GM18520 (cell line): ENCODE data around the gene KCNMA1.

ENCODE experiments used
- ATAC-seq: cut with Tn5 transposase; IDR thresholded peaks from one replicate; pipeline ENCODE4 v1.9.1; 2021; ENCODE audit not compliant: unreplicated experiment

The KCNMA1 gene

GRCh38 chr10:77459905-77460304, 177.7 kb downstream of the KCNMA1 start:
- no peak for ATAC-seq

DNA sequence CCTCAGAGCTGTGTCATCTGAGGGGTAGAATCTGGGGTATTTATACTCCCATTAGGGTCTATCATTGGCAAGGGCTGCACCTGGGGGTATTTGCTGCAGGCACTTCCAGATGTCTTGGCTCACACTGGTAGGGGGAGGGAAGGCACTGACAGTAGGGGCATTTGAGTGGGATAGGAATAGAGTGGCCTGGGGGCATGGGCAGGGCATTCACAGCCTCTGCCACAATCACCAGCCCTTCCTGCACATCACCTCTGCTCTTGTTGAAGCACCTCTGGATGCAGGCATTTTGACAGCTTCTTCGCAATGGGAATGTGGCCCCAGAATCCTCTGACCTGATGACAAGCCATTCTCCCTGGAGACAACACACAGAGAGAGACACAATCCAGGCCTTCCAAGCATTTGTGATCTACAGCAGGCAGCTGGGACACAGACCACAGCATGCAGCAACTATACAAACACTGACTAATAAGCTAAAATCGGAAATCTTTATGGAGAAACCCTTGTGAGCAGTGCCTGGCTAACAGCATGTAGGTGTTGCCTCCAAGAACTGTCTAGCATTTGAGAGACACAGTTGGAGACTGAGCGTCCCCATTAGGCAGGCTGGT, 178.5 kb downstream of the KCNMA1 start:
- no peak for ATAC-seq

- ATAC-seq, result no peak
Observed at GRCh38 chr10:77457721-77458120, 179.9 kb downstream of the KCNMA1 start.

DNA sequence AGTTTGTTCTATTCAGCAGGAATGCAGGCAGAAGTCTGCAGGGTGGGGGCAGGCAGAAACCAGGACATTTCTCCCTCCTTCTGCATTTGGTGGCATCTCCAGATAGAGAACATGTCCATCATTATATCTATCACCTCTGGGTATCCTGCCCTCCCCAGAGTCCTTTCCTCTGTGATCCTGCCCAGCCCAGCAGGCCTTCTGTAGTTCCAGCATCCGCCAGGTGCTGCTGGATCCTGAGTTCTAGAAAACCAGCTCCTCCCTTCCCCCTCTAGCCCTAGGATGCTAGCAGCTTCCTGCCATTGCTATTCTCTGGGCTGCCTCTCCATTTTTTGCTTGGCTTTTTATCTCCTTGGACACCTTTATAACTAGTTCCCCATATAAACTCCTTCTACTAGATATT, 180.3 kb downstream of the KCNMA1 start:
- ATAC-seq, result no peak

- no peak for ATAC-seq
Observed at GRCh38 chr10:77456414-77456813, 181.2 kb downstream of the KCNMA1 start.

DNA sequence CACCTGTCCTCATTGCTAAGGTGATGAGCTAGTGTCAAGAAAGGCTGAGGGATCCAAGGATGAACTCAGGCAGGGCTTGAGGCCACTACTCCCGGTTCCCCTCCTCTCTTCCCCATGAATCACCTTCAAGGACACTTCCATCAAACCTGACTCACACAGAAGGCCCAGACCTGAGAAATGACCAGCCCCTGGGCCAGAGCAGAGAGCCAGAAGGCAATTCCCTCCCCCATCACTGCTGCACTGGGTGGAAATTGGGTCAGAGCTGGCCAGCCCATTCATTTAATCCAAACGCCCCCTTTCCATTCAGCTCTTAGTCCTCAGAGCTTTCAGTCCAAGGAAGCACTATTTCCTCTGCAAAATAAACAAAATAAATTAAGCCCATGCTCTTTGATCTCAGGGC, 182.0 kb downstream of the KCNMA1 start:
- no peak for ATAC-seq

GRCh38 chr10:77452952-77453564, 184.6 kb downstream of the KCNMA1 start:
- ATAC-seq, result no peak

- no peak for ATAC-seq
Observed at GRCh38 chr10:77451886-77452285, 185.7 kb downstream of the KCNMA1 start.

DNA sequence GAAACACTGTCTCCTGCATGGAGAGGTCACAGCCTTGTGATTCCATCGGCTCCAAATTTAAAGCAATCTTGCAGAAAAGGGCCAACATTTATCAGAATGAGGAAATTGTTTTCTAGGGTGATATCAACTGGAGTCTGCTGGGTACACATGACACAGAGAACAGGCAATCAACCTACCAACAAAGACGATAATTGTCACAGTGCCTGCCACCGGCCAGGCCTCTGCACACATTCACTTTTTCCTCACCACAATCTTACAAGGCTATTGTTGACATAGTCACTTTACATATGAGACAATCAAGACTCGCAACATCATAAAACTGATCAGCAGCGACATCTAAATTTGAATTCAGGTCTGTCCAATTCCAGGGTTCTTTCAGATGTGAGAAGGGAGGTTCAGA, 189.4 kb downstream of the KCNMA1 start:
- ATAC-seq, result no peak

- ATAC-seq, result no peak
Observed at GRCh38 chr10:77446700-77447099, 190.9 kb downstream of the KCNMA1 start.

DNA sequence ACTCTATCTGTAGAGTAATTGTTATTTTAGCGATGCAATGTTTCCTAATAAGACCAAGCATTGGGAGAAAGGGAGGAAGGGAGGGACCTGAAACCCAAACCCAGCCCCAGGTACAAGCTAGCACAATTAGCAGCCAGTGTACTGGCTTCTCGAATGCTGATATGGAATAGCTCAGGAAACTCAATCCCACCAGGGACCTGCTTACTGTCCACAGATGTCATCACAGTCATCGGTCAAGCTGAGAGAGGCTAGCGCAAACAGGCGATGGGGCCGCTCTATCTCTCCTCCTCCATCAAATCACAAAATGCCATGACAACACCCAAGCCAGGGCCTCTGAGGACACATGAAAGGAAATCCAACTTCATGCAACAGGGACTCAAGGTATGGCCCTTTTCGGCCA, 192.1 kb downstream of the KCNMA1 start:
- no peak for ATAC-seq

GRCh38 chr10:77444041-77444440, 193.6 kb downstream of the KCNMA1 start:
- ATAC-seq, result no peak

DNA sequence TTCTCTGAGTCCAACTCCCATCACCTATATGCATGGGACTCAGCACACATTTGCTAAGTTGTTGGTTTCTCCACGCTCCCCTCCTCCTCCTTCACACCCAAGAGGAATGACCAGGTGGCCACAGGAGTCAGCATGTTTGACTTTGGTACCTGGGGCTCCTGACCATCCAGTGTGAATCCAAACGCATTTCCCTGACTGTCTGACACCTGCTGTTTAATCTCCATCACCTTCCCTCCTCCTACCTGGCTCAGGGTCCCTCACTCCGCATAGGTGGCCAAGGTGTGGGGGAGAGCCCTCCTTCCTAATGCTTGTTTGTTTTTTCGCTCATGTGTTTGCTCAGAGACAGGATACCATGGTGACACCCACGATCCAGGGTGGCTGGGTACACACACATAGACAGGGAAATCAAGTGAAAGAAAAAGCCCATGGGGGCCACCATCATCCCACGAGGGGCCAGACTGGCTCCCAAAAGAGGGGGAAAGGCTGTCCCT, 194.9 kb downstream of the KCNMA1 start:
- ATAC-seq, result no peak

- no peak for ATAC-seq
Observed at GRCh38 chr10:77441353-77442166, 196.0 kb downstream of the KCNMA1 start.

DNA sequence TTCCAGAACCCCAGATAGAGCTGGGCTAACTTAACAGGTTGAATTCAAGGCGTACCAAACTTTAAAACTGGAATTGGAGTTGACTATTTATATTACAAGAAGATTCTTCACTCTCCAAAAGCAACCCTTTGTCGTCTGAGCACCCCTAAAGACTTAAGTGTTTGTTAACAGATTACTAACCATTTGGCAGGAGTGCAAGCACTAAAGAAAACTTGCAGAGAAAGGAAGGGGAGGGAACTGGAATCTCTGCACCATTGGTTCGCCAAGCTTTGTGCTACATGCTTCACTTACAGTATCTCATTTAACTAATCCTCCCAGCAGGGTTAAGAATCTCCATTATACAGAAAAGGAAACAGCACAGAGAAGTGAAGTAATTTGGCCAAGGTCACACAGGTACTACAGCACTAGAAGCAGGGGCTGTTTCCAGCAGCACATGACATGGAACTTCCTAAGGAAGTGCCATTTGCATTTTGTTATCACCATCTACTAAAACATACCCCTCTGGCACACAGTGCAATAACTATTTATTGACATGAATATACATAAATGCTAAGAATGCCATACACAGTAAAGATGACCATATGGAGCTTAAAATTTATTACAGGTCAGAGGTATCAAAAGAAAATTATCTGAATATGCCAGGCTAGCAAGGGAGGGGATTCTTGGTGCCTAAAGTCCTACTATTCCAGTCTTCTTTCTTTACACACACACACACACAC, 201.2 kb downstream of the KCNMA1 start:
- ATAC-seq, result no peak

DNA sequence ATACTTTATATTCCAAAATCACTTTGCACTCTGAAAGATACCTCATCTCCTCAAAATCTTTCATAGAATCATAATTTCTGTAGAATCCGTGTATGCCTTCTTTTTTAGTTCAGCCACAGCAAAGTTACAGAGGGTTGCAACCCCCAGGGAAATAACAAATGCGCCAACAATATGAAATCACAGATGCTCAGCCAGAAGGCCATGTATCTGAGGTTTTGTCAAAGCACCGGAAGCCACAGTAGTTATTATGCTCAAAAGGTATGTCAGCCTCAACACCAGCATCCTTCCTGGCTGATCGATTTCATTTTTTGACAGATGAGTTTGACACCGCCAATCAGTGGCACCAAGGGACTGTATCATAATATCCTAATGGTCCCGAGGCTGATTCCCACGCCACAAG, 204.1 kb downstream of the KCNMA1 start:
- no peak for ATAC-seq

DNA sequence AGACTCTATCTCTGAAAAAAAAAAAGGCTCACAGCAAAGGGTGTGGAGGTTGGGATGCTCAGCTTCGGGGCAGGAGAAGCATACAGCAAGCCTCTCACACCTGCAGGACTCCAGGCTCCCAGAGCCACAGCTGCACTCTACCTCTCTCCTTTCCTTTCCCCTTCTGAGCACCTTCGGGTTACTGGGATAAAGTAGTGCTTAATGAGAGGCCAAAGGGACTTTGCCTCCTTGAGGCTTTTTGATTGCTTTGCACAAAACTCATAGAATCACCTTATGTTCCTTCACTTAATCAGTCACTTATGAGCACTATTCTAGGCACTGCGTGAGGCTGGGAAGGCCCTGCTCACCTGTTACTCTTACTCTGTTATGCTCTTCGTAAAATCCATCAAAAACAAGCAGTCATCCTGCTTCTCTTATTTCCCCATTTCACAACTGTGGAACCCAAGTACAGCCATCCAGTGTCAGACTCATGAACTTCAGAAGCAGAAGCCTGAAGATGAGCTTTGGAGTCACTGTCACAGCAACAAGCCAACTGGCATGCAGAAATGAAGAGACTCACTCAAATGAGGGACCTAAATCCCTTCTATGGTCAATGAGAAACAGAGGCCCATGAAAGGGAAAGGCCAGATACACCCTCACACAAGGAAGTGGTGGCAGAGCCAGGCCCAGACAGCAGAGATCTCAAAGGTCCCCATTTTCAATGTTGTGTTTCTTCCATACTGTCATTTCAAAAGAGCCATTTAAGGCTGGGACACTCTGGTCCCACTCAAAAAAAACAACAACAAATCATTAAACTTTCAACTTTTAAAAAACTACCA, 205.4 kb downstream of the KCNMA1 start:
- ATAC-seq, result no peak

DNA sequence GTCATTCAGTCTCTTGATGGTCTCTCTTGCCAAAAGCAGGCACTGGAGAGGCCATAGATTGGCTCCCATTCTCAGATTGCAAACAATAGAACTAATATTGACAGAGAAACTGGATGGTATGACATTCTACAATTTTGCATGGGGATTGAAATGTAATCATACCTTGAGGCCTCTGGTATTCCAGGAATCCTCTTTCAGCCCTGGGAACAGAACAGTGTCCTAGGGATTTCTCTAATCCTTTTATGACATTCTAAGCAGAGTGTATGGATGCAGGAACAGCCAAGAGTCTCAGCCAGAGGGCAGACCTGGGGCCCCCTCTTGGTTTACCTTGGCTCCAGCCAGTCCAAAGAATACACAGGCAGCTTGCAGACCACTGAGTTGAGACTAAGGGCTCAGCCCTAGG, 206.4 kb downstream of the KCNMA1 start:
- no peak for ATAC-seq

GRCh38 chr10:77430530-77430929, 207.1 kb downstream of the KCNMA1 start:
- ATAC-seq, result no peak

DNA sequence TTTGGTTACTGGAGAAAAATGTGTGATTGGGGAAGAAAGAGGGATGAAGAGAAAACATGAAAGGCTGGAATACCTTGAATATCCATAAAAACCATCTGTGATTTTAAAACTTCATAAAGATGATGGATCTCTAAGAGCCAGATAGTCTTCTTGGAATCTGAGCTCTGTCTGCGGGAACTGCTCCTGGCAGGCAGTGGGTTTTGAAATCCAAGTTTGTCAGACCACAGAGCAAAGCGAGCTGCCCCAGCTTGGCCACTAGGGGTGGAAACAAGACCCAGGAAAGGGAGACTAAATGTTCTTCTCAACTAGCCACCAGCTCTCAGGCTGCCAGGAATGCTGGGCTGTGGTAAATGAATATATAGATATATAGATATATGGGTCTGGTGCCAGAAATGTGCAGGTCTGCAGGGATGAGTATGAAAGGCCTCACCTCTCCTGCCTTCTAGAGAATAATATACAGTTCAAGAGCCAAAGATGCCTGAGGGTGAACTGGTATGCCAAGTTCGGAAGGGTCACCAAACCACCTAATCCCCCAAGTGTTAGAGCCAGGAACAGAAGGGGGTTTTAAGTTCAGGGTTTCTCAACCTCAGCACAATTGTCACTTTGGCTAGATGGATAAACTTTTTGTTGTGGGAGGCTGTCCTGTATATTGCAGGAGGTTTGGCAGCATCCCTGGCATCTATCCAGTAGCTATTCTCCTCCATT, 208.8 kb downstream of the KCNMA1 start:
- ATAC-seq, result no peak
